Natural killer cell treated with Interleukin-12 subunit alpha and Interleukin-12 subunit beta and Interleukin-15 and Interleukin-18, amount 100 ng/mL, for 72 hours (primary cell): ENCODE results near the gene DMAP1. TPM values are rescaled to one million over a fixed set of nuclear protein-coding genes. Genes with fewer than 3 reads are reported as not detected.

Source experiments
- ATAC-seq, 2 donors: fragments of 150-1000 bp; cut with Tn5 transposase in 1 of 2; sonication (Bioruptor Pico), chemical (Tn5 transposase) in 1 of 2; 2 replicates each; pipeline ENCODE4 v1.10.0; 2021
- DNase-seq: peaks from one replicate; pipeline ENCODE4 v3.0.0; 2022; ENCODE audit warnings: low spot score
- H3K27ac Mint-ChIP-seq, 2 donors: 1 replicate in 1 of 2; 2 replicates in 1 of 2; pipeline ENCODE4 v1.8.0; 2022; ENCODE audit warnings: mixed read lengths in 2 of 2, mild to moderate bottlenecking in 1 of 2, moderate library complexity in 1 of 2
- H3K27me3 Mint-ChIP-seq, 2 donors: 1 replicate in 1 of 2; 2 replicates in 1 of 2; pipeline ENCODE4 v1.8.0; 2022; ENCODE audit warnings: mixed read lengths in 2 of 2
- H3K36me3 Mint-ChIP-seq: one replicate; pipeline ENCODE4 v1.8.0; 2022; ENCODE audit warnings: mixed read lengths
- H3K4me1 Mint-ChIP-seq, 2 donors: 1 replicate in 1 of 2; 2 replicates in 1 of 2; pipeline ENCODE4 v1.8.0; 2022; ENCODE audit warnings: low read depth in 2 of 2, mixed read lengths in 2 of 2, mild to moderate bottlenecking in 1 of 2
- H3K4me3 Mint-ChIP-seq: one replicate; pipeline ENCODE4 v1.8.0; 2022; ENCODE audit warnings: mixed read lengths
- H3K9me3 Mint-ChIP-seq: 2 replicates; pipeline ENCODE4 v1.8.0; 2022; ENCODE audit warnings: mixed read lengths
- total RNA-seq, 2 donors: library from RNA; stranded (reverse); gene quantifications; one replicate each; pipeline ENCODE4 v1.2.3, GENCODE V29; 2022

DMAP1 gene
- total RNA-seq, 2 donors from 2014 or later: 36.9 to 52.2 TPM

- DNase-seq (no peak), ATAC-seq (no peak)
- Mint-ChIP-seq H3K4me3 (no peak overlapping the region), H3K4me1 (peaks cover 0 to 3% of the 10 kb centered on the region in 2 donors), H3K36me3 (no peaks in the 10 kb centered on the region), H3K27me3 (no peaks in the 10 kb centered on the region), H3K9me3 (no peaks in the 10 kb centered on the region), H3K27ac (no peak overlapping the region)
These were observed 53.4 kb downstream of the DMAP1 start for GRCh38 chr1:44266400-44267344.

DNA sequence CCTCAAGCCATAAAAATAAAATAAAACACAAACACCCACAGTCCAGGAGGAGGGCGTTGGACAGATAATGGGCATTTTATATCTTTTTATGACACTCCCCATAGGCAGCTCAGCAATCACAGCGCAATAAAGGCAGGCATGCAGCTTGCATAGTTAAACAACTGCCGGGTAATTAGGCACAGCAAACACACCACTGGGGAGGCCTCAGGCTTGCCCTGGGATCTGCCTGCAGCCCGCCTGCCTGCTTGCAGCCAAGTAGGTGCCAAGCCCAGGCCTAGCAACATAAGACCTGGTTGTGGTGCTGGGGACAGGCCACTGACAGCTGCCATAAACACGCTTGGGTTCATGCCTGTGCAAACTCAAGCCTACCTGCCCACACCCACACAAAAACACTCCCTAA lies 54.2 kb downstream of the DMAP1 start:
- DNase-seq (no peak), ATAC-seq (no peak)
- Mint-ChIP-seq H3K4me1 (peaks cover 0 to 3% of the 10 kb centered on the region in 2 donors), H3K36me3 (no peaks in the 10 kb centered on the region), H3K4me3 (no peak overlapping the region), H3K9me3 (no peaks in the 10 kb centered on the region), H3K27ac (no peak overlapping the region), H3K27me3 (no peaks in the 10 kb centered on the region)

DNA sequence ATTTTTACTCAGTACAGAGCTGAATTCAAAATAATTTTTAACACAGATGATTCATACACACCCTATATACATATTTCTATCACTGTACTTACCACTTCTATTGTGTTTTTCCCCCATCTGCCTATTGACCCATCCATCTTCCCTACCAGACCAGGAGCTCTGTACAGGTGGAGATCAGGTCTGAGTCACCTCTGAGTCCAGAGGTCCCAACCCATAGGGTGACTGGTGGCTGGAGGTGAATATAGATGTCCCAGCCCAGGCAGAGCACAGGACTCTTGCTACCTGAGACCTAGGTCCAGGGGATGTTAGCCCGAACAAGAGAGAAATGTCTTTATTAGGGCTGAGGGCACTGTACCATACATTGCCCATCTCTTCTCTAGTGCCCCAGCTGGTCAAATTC lies 54.8 kb downstream of the DMAP1 start:
- no peak for ATAC-seq
- DNase-seq: no peak
- Mint-ChIP-seq H3K27ac (no peak overlapping the region), H3K36me3 (no peaks in the 10 kb centered on the region), H3K9me3 (no peaks in the 10 kb centered on the region), H3K4me3 (no peak overlapping the region), H3K4me1 (peaks cover 0 to 3% of the 10 kb centered on the region in 2 donors), H3K27me3 (no peaks in the 10 kb centered on the region)

Other genes starting within 250 kb of the DMAP1 start
- gene DPH2, start 243.5 kb upstream of the DMAP1 start, total RNA-seq: 10 to 100 TPM; 37.4 to 93.8 TPM
- gene ATP6V0B, start 238.5 kb upstream of the DMAP1 start, total RNA-seq: 100 to 1,000 TPM; 161 to 203 TPM
- 10 to 100 TPM; 12.8 to 48.6 TPM for gene B4GALT2, start 234.3 kb upstream of the DMAP1 start, total RNA-seq
- 1 to 10 TPM; 1.8 to 2.9 TPM for gene CCDC24, start 221.9 kb upstream of the DMAP1 start, total RNA-seq
- 1 to 10 TPM; 3.5 to 4.5 TPM for gene SLC6A9, start 182.0 kb upstream of the DMAP1 start, total RNA-seq
- not detected for gene KLF17, start 94.7 kb upstream of the DMAP1 start, total RNA-seq
- gene KLF18, start 71.8 kb upstream of the DMAP1 start, total RNA-seq: not detected
- gene ERI3, start 141.8 kb downstream of the DMAP1 start, total RNA-seq: 10 to 100 TPM; 33.2 to 36.0 TPM
- 10 to 100 TPM; 66.0 to 71.2 TPM for gene RNF220, start 191.8 kb downstream of the DMAP1 start, total RNA-seq